Jurkat, Clone E6-1 (cell line): ENCODE results near the gene C20orf144. TPM values are rescaled to one million over a fixed set of nuclear protein-coding genes. Genes with fewer than 3 reads are reported as not detected.
"Not testable (repeated sequence)": the region's sequence is repeated elsewhere in the genome, so short reads cannot be mapped to it uniquely, and the experiment has no call there.

ENCODE experiments used
- DNase-seq: peaks from one replicate; pipeline ENCODE4 v3.0.0-alpha.2; 2011; ENCODE audit warnings: low read depth, low spot score
- H3K4me3 ChIP-seq: 2 replicates; pipeline ENCODE4 v1.5.1; 2011; ENCODE audit warnings: mild to moderate bottlenecking, low read length, control low read depth, moderate library complexity
- polyA plus RNA-seq: library from polyadenylated mRNA; unstranded; fragments of >200 nt; gene quantifications from one replicate; pipeline ENCODE4 v1.2.1, GENCODE V29; 2012; ENCODE audit warnings: missing spikeins; ENCODE audit not compliant: insufficient read length, insufficient read depth

The C20orf144 gene
- polyA plus RNA-seq: not detected

DNA sequence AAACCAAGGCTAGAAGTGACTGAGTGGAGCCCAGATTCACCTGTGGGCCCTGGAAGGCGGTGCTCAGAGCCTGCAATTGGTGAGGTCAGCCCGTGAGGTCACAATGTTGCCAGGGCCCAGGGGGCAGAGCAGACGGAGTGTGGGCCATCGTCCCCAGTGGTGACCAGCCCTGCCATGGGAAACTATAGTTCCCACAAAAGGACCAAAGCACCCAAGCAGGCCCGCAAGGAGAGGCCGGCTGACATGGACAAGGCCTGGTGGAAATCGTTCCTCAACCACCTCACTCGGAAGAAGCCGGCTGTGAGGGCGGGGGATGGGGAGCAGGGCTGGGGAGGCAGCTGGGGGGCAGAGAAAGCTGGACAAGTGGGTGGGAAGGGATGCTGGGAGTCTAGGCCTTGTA, at the start of gene C20orf144:
Gene C20orf144, plus strand, starts transcription at position 156 of the 400 bp plus-strand sequence. Its CDS starts 19 bp downstream, at position 175.
- H3K4me3 ChIP-seq: peak within 1 kb of the TSS; percentile 63
- no peak for DNase-seq

- no peak for DNase-seq
These were observed 40.3 kb upstream of the C20orf144 start for GRCh38 chr20:33621717-33622400.

DNA sequence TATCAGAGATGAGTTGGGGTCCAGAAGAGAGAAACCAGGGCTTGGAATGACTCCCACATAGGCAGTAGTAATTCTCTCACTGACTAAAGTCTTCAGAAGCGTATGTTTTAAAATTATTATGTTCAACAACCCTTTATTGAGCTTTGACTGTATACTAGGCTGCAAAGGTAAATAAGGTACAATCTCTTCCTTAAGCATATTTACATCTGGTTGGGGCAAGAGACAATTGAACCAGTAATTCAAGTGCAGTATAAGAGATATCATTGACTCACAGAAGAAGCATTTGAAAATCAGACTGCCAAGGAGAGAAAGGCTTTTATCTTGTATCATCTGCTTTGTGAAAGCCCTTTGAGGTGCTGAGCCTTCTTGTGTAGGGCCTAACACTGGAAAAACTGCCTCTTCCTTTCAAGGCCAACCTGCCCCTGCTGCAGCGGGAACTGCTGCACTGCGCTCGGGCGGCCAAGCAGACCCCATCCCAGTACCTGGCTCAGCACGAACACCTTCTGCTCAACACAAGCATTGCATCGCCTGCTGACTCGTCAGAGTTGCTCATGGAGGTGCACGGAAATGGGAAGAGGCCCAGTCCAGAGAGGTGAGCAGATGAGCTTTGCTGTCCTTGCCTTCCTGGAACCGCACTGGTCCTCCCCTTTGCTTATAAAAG, 39.3 kb upstream of the C20orf144 start:
- no peak for DNase-seq
- H3K4me3 ChIP-seq: no peak overlapping the region

More at GRCh38 chr20:33621717-33622400, 40.3 kb upstream of the C20orf144 start:
- no peak overlapping the region for H3K4me3 ChIP-seq

DNA sequence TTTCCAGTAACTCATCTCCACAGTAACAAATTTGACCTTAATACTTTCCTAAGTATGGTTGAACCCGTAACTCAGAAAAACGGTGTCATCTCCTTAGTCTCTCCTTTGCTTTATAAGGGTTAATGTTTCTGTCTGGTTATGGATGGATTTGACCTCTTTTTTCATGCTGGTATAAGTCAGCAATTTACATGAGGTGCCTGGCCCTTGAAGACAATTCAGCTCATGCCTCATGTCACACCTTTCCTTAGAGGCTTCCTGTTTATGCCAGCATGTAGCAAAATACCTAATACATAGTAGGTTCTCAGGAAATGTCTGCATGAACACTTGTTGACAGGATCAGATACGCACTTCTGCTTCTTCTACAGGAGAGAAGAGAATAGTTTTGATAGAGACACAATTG, 37.7 kb upstream of the C20orf144 start:
- DNase-seq: no peak
- no peak overlapping the region for H3K4me3 ChIP-seq

DNA sequence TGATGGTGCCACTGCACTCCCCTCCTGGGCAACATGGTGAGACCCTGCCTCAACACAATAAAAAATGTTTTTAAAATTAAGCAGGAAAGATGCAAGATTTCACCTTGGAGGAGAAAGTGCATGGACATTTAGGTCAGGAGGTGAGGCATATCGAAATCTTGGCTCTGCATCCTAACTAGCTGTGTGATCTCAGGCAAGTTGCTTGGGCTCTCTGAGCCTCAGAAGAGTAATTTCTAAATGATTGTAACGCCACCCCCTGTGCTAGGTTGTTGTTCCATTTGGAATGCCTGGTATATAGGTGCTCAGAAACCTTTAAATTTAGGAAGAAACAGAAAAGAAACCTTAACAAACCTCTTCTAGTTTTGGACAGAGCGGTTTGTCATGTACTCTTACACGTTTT, 35.9 kb upstream of the C20orf144 start:
- no peak overlapping the region for H3K4me3 ChIP-seq
- DNase-seq: no peak

GRCh38 chr20:33627577-33628216, 34.4 kb upstream of the C20orf144 start:
- H3K4me3 ChIP-seq: no peak overlapping the region
- DNase-seq: no peak

GRCh38 chr20:33629533-33629932, 32.6 kb upstream of the C20orf144 start:
- no peak overlapping the region for H3K4me3 ChIP-seq
- DNase-seq: no peak

- DNase-seq: no peak
- no peak overlapping the region for H3K4me3 ChIP-seq
These were observed 32.1 kb upstream of the C20orf144 start for GRCh38 chr20:33629979-33630378.

- DNase-seq: no peak
- no peak overlapping the region for H3K4me3 ChIP-seq
These were observed 31.6 kb upstream of the C20orf144 start for GRCh38 chr20:33630507-33630906.

DNA sequence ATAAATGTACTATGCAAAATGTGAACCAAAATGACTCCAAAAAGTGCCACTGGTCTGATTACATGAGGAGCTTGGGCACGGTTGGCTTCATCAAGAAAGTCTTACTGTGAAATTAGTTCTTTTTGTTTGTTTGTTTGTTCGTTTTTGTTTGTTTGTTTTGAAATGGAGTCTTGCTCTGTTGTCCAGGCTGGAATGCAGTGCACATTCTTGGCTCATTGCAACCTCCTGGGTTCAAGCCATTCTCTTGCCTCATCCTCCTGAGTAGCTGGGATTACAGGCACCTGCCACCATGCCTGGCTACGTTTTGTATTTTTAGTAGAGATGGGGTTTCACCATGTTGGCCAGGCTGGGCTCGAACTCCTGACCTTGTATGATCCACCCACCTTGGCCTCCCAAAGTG, 30.2 kb upstream of the C20orf144 start:
- not testable (repeated sequence) for DNase-seq, H3K4me3 ChIP-seq

DNA sequence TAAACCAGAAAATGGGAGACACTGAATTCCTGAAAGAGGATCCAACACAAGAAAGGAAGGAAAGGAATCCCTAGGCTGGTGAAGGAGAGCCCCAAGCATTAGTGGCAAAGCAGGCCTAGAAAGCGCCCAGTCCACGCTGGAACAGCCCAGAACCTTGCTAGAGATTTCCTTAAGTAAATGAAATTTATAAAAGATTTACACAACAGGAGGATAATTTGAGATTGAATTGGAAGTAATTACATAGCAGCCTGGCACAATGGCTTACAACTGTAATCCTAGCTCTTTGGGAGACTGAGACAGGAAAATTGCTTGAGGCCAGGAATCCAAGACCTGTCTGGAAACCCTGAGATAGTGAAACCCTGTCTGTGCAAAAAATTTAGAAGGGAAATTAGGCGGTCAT, 26.8 kb upstream of the C20orf144 start:
- H3K4me3 ChIP-seq: no peak overlapping the region
- no peak for DNase-seq

- H3K4me3 ChIP-seq: no peak overlapping the region
- no peak for DNase-seq
These were observed 25.4 kb upstream of the C20orf144 start for GRCh38 chr20:33636776-33637175.

DNA sequence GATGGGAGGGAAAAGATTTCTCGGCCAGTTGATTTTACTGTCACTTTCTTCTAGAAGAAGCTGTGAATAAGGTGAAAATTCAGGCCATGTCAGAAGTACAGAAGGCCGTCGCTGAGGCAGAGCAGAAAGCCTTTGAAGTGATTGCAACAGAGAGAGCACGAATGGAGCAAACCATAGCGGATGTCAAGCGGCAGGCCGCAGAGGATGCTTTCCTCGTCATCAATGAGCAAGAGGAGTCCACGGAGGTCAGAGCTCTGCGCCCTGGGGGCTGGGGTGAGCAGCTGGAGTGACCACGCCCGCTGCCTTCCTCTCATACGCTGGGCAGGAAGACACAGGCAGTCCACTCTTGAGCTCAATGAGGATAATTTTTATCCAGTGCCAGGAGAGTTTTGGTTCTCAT, 21.8 kb upstream of the C20orf144 start:
- no peak for DNase-seq
- H3K4me3 ChIP-seq: no peak overlapping the region

GRCh38 chr20:33644313-33645071, 17.6 kb upstream of the C20orf144 start:
- no peak overlapping the region for H3K4me3 ChIP-seq
- DNase-seq: no peak

DNA sequence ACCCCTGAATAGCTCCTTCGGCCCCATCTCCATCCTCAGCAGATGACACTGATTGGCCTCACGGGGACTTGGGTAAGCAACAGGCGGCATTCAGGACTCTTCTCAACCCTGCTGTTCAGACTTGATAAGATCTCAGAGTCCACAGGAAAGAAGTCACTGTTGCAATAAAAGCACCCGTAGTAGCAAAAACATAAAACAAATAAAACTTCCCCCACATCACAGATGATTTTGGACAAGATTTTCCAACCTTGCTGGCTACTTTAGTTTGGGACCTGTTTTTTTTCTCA, 17.1 kb upstream of the C20orf144 start:
- no peak for DNase-seq
- no peak overlapping the region for H3K4me3 ChIP-seq

DNA sequence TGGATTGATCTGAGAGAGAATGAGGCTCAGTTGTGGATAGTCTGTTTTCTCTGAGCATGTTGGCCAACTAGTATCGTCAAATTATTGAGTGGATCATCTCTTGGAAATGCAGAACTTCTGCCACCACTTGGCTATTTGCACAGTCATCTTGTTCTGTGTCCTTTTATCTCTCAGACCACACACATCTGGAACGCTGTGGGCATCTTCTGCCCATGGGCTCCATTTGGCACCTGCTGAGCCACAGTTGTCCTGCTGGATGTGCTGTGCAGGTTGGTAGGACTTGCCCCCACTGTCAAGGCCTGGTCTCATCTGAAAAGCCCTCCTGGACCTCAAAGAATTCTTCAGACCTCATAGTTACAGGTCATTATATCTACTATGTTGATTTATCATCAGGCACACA, 16.7 kb upstream of the C20orf144 start:
- no peak overlapping the region for H3K4me3 ChIP-seq
- no peak for DNase-seq

- DNase-seq: no peak
- no peak overlapping the region for H3K4me3 ChIP-seq
These were observed 15.9 kb upstream of the C20orf144 start for GRCh38 chr20:33646191-33646590.

DNA sequence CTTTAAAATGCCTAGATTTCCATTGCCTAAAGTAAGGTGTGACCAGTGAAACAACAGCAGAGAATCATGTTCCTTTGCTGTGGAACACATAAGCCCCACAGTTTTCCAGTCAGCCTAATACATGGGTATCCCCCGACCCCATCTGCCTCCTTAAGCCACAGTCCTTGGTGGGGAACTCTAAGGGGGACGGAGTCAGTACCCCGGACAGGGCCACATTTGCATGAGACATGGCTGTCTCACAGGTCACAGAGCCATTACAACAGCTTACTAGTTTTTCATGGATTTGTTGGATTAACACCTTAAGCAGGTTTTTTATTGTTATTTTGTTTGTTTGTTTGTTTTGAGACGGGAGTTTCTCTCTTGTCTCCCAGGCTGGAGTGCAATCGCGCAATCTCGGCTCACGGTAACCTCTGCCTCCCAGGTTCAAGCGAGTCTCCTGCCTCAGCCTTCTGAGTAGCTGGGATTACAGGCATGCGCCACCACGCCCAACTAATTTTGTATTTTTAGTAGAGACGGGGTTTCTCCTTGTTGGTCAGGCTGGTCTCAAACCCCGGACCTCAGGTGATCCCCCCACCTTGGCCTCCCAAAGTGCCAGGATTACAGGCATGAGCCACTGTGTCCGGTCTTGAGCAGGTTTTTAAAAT, 15.0 kb upstream of the C20orf144 start:
- not testable (repeated sequence) for H3K4me3 ChIP-seq, DNase-seq

DNA sequence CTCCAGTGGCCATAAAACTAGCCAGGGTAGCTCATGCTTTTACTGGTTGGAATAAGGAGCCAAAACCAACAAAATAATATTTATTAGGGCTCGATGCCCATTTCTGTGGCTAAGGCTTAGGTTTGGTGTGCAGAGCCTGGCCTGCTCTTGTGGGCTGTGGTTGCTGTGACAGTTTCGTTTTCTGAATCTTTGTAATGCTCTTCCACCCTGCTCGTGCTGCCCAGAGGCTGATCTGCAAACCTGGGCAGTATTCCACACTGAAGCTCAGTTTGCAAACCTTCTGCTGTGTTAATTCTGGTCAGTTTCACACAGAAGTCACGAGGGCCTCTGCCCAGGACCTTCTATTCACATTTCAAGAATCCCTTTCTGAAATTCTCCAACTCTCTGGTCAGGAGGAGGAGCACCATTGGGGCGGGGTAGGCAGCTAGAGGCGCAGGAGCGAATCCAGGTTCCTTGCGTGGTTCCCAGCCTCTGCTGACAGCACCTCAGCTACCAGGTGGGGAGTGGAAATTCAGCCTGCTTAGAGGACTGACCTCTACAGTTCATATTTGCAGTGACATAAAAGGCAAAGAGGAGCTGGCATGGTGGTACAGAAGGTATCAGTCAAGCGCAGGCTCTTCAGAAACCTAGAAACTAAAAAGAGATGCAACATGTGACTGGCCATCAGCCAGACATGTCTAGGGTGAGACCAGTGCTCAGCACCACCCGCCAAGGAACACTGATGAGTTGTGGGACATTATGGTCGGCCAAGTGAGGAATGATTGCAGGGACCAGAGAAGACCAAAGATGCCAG, 14.3 kb upstream of the C20orf144 start:
- no peak for DNase-seq
- H3K4me3 ChIP-seq: no peak overlapping the region
